Measurements from ENCODE around the gene RASGRP2.

RASGRP2 gene

DNA sequence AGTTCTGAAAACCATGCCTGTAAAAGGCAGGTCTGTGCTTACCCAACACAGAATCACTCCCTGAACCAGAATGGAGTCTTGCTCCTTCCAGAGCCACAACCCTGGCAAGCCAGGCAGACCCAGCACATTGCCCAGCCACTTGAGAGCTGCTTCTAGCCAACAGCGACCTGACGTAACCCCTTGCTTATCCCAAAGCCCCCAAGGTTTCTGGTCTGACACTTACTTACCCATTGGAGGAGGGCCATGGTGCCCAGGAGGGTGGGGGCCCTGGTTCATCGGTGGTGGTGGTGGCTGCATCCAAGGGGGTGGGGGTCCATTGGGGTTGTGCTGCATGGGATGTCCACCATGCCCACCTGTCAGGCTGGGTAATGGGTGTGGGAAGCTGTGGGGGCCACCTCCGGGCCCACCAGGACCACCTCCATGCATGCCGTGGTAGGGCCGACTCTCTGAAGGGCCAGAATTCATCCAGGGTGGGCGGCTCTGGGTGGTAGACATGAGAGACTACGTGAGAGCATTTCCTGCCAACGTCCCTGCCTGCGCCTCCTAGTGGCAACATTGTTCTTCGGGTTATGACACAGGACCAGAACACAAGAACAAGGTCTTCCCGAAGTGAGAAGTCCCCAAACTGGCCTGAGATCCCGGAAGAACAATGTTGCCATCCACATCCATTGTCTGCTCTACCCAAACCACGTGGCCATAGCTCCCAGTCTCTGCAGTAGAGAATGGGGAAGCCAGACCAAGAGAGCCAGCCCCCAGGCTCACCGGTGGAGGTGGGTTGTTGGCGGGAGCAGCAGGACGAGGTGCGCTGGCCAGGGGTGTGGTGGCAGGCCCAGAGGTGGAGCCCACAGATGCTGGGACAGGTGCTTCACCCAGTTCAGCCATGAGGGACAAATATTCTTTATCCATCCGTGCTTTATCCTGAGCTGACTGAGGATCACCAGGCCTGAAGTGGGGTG lies 23.7 kb upstream of the RASGRP2 start:
- peaks cover 3% of the 10 kb centered on the region for H3K4me1 ChIP-seq (ENCODE audit: control insufficient read depth, insufficient read depth, low read length)
- H3K9me3 ChIP-seq (ENCODE audit: control insufficient read depth, low read length): no peaks in the 10 kb centered on the region
- H3K9ac ChIP-seq (ENCODE audit: low read length): no peak overlapping the region
- no peak overlapping the region for H3K4me3 ChIP-seq (ENCODE audit: low read length)
- peaks cover 58% of the 10 kb centered on the region for H3K36me3 ChIP-seq (ENCODE audit: control insufficient read depth, insufficient read depth, low read length)
- no peaks in the 10 kb centered on the region for H3K27me3 ChIP-seq (ENCODE audit: control insufficient read depth, insufficient read depth, low read length)

- Histone ChIP-seq H3K9ac (ENCODE audit: low read length) (no peak overlapping the region), H3K36me3 (ENCODE audit: control insufficient read depth, insufficient read depth, low read length) (peaks cover 58% of the 10 kb centered on the region), H3K27me3 (ENCODE audit: control insufficient read depth, insufficient read depth, low read length) (no peaks in the 10 kb centered on the region), H3K9me3 (ENCODE audit: control insufficient read depth, low read length) (no peaks in the 10 kb centered on the region), H3K4me3 (ENCODE audit: low read length) (no peak overlapping the region), H3K4me1 (ENCODE audit: control insufficient read depth, insufficient read depth, low read length) (peaks cover 3% of the 10 kb centered on the region)
Measured at GRCh38 chr11:64766881-64767280, 22.9 kb upstream of the RASGRP2 start.

DNA sequence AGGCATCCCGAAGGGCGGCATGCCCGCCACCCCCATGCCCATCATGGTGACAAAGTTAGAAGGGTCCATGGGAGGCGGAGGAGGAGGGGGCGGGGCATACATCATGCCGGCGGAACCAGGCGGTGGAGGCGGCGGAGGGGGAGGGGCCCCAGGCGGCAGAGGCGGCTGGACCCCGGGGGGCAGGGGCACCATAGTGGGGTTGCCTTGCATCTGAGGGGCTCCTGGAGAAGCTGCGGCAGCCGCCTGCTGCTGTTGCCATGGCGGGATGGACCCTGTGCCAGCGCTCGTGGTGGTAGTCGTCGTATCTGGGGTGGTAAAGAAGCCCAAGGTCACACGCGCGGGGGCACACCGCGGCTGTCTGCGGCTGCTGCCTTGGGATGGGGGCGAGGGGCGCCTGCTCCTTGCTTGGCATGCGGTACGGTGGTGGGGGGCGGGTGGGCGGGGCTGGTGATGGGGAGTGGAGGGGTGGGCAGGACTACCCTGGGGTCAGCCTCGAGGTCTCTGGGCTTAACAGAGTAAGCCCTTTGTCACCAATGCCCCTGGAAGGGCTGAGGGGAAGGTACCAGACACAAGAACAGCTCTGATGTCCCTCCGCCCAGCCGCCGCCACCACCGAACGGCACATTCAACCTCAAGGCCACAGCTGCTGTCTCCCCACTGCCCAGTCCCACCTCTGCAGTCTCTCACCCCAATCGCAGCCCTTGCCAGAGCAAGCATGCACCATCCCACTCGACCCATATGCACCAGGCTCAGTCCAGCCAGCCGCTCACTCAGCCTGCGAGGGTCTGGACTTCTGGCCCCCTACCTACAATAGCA lies 22.1 kb upstream of the RASGRP2 start:
- Histone ChIP-seq H3K4me3 (ENCODE audit: low read length) (no peak overlapping the region), H3K27me3 (ENCODE audit: control insufficient read depth, insufficient read depth, low read length) (no peaks in the 10 kb centered on the region), H3K4me1 (ENCODE audit: control insufficient read depth, insufficient read depth, low read length) (peaks cover 3% of the 10 kb centered on the region), H3K9ac (ENCODE audit: low read length) (no peak overlapping the region), H3K36me3 (ENCODE audit: control insufficient read depth, insufficient read depth, low read length) (peaks cover 58% of the 10 kb centered on the region), H3K9me3 (ENCODE audit: control insufficient read depth, low read length) (no peaks in the 10 kb centered on the region)

DNA sequence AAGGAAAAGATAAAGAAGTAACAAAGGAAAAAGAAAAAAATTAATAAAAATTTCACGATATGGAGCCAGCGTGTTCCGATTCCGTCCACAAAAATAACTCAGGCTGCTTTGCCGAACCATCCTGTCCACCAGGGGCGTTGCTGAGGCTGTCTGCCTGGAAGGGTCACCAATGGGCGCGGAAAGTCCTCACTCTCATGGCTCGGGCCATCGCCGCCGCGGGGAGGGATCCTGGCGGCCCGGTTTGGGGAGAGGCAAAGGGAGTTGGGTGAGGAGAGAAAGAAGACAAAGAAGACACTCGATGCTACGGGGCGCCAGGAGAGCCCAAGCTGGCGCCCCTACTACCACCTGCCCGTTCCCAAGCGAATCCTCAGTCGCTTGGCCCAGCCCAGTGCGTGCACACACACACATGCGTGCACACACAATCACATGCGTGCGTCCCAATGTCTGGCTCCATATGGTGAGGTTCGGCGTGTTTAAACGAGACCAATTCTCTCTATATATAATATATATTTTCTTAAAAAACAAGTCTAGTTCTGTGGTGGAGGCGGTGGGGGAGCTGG lies 21.4 kb upstream of the RASGRP2 start:
- Histone ChIP-seq H3K4me3 (ENCODE audit: low read length) (no peak overlapping the region), H3K27me3 (ENCODE audit: control insufficient read depth, insufficient read depth, low read length) (no peaks in the 10 kb centered on the region), H3K9ac (ENCODE audit: low read length) (no peak overlapping the region), H3K4me1 (ENCODE audit: control insufficient read depth, insufficient read depth, low read length) (peaks cover 3% of the 10 kb centered on the region), H3K9me3 (ENCODE audit: control insufficient read depth, low read length) (no peaks in the 10 kb centered on the region), H3K36me3 (ENCODE audit: control insufficient read depth, insufficient read depth, low read length) (peaks cover 52% of the 10 kb centered on the region)

DNA sequence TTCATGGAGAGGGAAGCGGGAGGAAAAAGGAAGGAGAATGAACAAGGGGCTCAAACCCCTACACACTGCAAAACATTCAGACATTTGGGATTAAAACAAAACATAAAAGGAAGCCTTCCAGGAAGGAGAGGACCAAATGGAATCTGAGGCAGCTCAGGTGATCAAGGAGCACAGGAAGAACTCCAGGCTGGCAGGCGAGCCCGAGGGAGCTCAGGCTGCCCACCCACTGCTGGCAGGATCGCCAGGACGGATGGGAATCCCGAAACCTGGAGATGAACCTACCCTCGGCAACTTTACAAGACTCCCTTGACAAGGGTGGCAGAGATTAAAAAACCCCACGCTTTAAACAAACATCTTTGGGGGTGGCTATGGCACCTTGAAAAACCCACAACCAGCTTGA lies 20.8 kb upstream of the RASGRP2 start:
- peaks cover 46% of the 10 kb centered on the region for H3K36me3 ChIP-seq (ENCODE audit: control insufficient read depth, insufficient read depth, low read length)
- no peaks in the 10 kb centered on the region for H3K27me3 ChIP-seq (ENCODE audit: control insufficient read depth, insufficient read depth, low read length)
- no peak overlapping the region for H3K9ac ChIP-seq (ENCODE audit: low read length)
- H3K9me3 ChIP-seq (ENCODE audit: control insufficient read depth, low read length): no peaks in the 10 kb centered on the region
- no peak overlapping the region for H3K4me3 ChIP-seq (ENCODE audit: low read length)
- H3K4me1 ChIP-seq (ENCODE audit: control insufficient read depth, insufficient read depth, low read length): peaks cover 3% of the 10 kb centered on the region

DNA sequence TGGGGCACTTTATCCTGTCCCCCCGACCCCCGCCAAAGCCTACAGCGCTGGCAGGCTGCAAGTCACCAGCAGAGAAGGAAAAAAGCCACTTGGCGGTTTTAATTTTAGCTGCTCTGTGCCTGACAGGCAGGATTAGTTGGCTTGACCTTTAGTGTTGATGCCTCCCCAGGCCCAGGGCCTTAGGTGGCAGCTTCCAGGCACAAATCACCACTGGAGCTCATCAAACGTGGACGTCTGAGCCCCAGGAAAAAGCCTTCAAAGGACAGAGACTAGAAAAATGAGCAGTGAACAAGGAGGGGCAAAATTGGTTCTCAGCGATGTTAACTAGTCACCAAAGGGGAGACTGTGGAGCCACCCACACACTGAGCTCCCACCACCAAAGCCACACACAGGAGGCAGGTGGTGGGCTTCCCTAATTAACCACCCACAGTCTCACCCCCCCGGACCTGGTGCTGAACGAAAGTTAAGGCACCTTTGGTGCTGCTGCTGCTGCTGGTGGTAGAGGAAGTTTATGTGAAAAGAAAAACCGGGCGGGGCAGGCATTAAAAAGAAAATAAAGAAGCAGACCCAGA lies 20.2 kb upstream of the RASGRP2 start:
- no peak overlapping the region for H3K9ac ChIP-seq (ENCODE audit: low read length)
- H3K36me3 ChIP-seq (ENCODE audit: control insufficient read depth, insufficient read depth, low read length): peaks cover 40% of the 10 kb centered on the region
- H3K4me1 ChIP-seq (ENCODE audit: control insufficient read depth, insufficient read depth, low read length): peaks cover 8% of the 10 kb centered on the region

GRCh38 chr11:64763526-64764039 lies 19.6 kb upstream of the RASGRP2 start:
- no peak overlapping the region for H3K4me3 ChIP-seq (ENCODE audit: low read length)
- peak overlapping the region; percentile 25 for H3K9ac ChIP-seq (ENCODE audit: low read length)
- H3K27me3 ChIP-seq (ENCODE audit: control insufficient read depth, insufficient read depth, low read length): no peaks in the 10 kb centered on the region
- H3K36me3 ChIP-seq (ENCODE audit: control insufficient read depth, insufficient read depth, low read length): peaks cover 34% of the 10 kb centered on the region
- no peaks in the 10 kb centered on the region for H3K9me3 ChIP-seq (ENCODE audit: control insufficient read depth, low read length)
- H3K4me1 ChIP-seq (ENCODE audit: control insufficient read depth, insufficient read depth, low read length): peaks cover 8% of the 10 kb centered on the region

More for the DNA sequence above, 20.2 kb upstream of the RASGRP2 start:
- Histone ChIP-seq H3K9me3 (ENCODE audit: control insufficient read depth, low read length) (no peaks in the 10 kb centered on the region), H3K4me3 (ENCODE audit: low read length) (no peak overlapping the region), H3K27me3 (ENCODE audit: control insufficient read depth, insufficient read depth, low read length) (no peaks in the 10 kb centered on the region)

- peaks cover 30% of the 10 kb centered on the region for H3K36me3 ChIP-seq (ENCODE audit: control insufficient read depth, insufficient read depth, low read length)
Measured at GRCh38 chr11:64762674-64763525, 19.0 kb upstream of the RASGRP2 start.

GRCh38 chr11:64762277-64762673 lies 18.3 kb upstream of the RASGRP2 start:
- H3K9ac ChIP-seq (ENCODE audit: low read length): no peak overlapping the region
- no peaks in the 10 kb centered on the region for H3K9me3 ChIP-seq (ENCODE audit: control insufficient read depth, low read length)
- H3K36me3 ChIP-seq (ENCODE audit: control insufficient read depth, insufficient read depth, low read length): peaks cover 24% of the 10 kb centered on the region
- H3K27me3 ChIP-seq (ENCODE audit: control insufficient read depth, insufficient read depth, low read length): no peaks in the 10 kb centered on the region
- peaks cover 8% of the 10 kb centered on the region for H3K4me1 ChIP-seq (ENCODE audit: control insufficient read depth, insufficient read depth, low read length)
- H3K4me3 ChIP-seq (ENCODE audit: low read length): no peak overlapping the region

More at GRCh38 chr11:64762674-64763525, 19.0 kb upstream of the RASGRP2 start:
- Histone ChIP-seq H3K4me1 (ENCODE audit: control insufficient read depth, insufficient read depth, low read length) (peaks cover 8% of the 10 kb centered on the region), H3K9me3 (ENCODE audit: control insufficient read depth, low read length) (no peaks in the 10 kb centered on the region), H3K4me3 (ENCODE audit: low read length) (no peak overlapping the region), H3K9ac (ENCODE audit: low read length) (peak overlapping the region; percentile 25), H3K27me3 (ENCODE audit: control insufficient read depth, insufficient read depth, low read length) (no peaks in the 10 kb centered on the region)

- H3K27me3 ChIP-seq (ENCODE audit: control insufficient read depth, insufficient read depth, low read length): no peaks in the 10 kb centered on the region
- peaks cover 20% of the 10 kb centered on the region for H3K36me3 ChIP-seq (ENCODE audit: control insufficient read depth, insufficient read depth, low read length)
- peaks cover 8% of the 10 kb centered on the region for H3K4me1 ChIP-seq (ENCODE audit: control insufficient read depth, insufficient read depth, low read length)
- no peak overlapping the region for H3K9ac ChIP-seq (ENCODE audit: low read length)
- no peak overlapping the region for H3K4me3 ChIP-seq (ENCODE audit: low read length)
- H3K9me3 ChIP-seq (ENCODE audit: control insufficient read depth, low read length): no peaks in the 10 kb centered on the region
Measured at GRCh38 chr11:64760759-64761420, 16.9 kb upstream of the RASGRP2 start.
